ENCODE data around the gene RANBP3. TPM values are rescaled to one million over a fixed set of nuclear protein-coding genes. Genes with fewer than 3 reads are reported as not detected.

Gene RANBP3
- total RNA-seq, 4 donors from 2014 or later, result 43.8 to 60.1 (median 45.9) TPM

- DNase-seq (ENCODE audit: low spot score) (no peak), ATAC-seq (ENCODE audit: low FRiP score) (no peak)
- no peak for TF ChIP-seq CTCF (IDR thresholded peaks at IDR 0.05)
Measured at GRCh38 chr19:5903056-5903623, 74.8 kb downstream of the RANBP3 start.

- DNase-seq (ENCODE audit: low spot score), result no peak
- TF ChIP-seq CTCF (IDR thresholded peaks at IDR 0.05), result no peak
- ATAC-seq (ENCODE audit: low FRiP score), result no peak
Measured at GRCh38 chr19:5900976-5901375, 77.0 kb downstream of the RANBP3 start.

GRCh38 chr19:5899728-5900526 is 78.0 kb downstream of the RANBP3 start:
- DNase-seq (ENCODE audit: low spot score) (no peak), ATAC-seq (ENCODE audit: low FRiP score) (no peak)
- TF ChIP-seq CTCF (IDR thresholded peaks at IDR 0.05), result no peak

GRCh38 chr19:5897189-5897969 is 80.6 kb downstream of the RANBP3 start:
- no peak for TF ChIP-seq CTCF (IDR thresholded peaks at IDR 0.05)
- DNase-seq (ENCODE audit: low spot score) (no peak), ATAC-seq (ENCODE audit: low FRiP score) (no peak)

GRCh38 chr19:5896365-5897076 is 81.4 kb downstream of the RANBP3 start:
- ATAC-seq (ENCODE audit: low FRiP score) (no peak), DNase-seq (ENCODE audit: low spot score) (no peak)
- no peak for TF ChIP-seq CTCF (IDR thresholded peaks at IDR 0.05)

- DNase-seq (ENCODE audit: low spot score) (no peak), ATAC-seq (ENCODE audit: low FRiP score) (no peak)
- no peak for TF ChIP-seq CTCF (IDR thresholded peaks at IDR 0.05)
Measured at GRCh38 chr19:5895890-5896289, 82.0 kb downstream of the RANBP3 start.
